HG02798 (cell line): ENCODE results near the gene SH2D3A.
"Not testable (repeated sequence)": the region's sequence is repeated elsewhere in the genome, so short reads cannot be mapped to it uniquely, and the experiment has no call there.

Experiments used
- ATAC-seq: cut with Tn5 transposase; IDR thresholded peaks from one replicate; pipeline ENCODE4 v1.9.1; 2021; ENCODE audit warnings: mild to moderate bottlenecking; ENCODE audit not compliant: unreplicated experiment, poor library complexity

Gene SH2D3A

GRCh38 chr19:6762253-6762797, 4.9 kb downstream of the SH2D3A start:
- ATAC-seq = not testable (repeated sequence)

GRCh38 chr19:6761053-6761676, 6.1 kb downstream of the SH2D3A start:
- no peak for ATAC-seq

GRCh38 chr19:6760606-6761005, 6.6 kb downstream of the SH2D3A start:
- no peak for ATAC-seq

- no peak for ATAC-seq
Measured at GRCh38 chr19:6754653-6755463, 12.4 kb downstream of the SH2D3A start.

- no peak for ATAC-seq
Measured at GRCh38 chr19:6754136-6754535, 13.1 kb downstream of the SH2D3A start.

GRCh38 chr19:6753178-6754031, 13.8 kb downstream of the SH2D3A start:
- ATAC-seq = peak; percentile 83

- no peak for ATAC-seq
Measured at GRCh38 chr19:6752256-6753177, 14.7 kb downstream of the SH2D3A start.

- no peak for ATAC-seq
Measured at GRCh38 chr19:6751189-6751588, 16.0 kb downstream of the SH2D3A start.

- ATAC-seq = no peak
Measured at GRCh38 chr19:6750062-6750461, 17.2 kb downstream of the SH2D3A start.

- not testable (repeated sequence) for ATAC-seq
Measured at GRCh38 chr19:6748543-6748942, 18.7 kb downstream of the SH2D3A start.

GRCh38 chr19:6745965-6746364, 21.3 kb downstream of the SH2D3A start:
- no peak for ATAC-seq

GRCh38 chr19:6744381-6745301, 22.6 kb downstream of the SH2D3A start:
- no peak for ATAC-seq

GRCh38 chr19:6743714-6744380, 23.4 kb downstream of the SH2D3A start:
- ATAC-seq = no peak

GRCh38 chr19:6743066-6743465, 24.2 kb downstream of the SH2D3A start:
- no peak for ATAC-seq

GRCh38 chr19:6740589-6741343, 26.5 kb downstream of the SH2D3A start:
- ATAC-seq = no peak

GRCh38 chr19:6739883-6740588, 27.2 kb downstream of the SH2D3A start:
- ATAC-seq = no peak

GRCh38 chr19:6739390-6739882, 27.8 kb downstream of the SH2D3A start, which contains the start of gene TRIP10:
TRIP10 (plus strand) TSS chr19:6739680; CDS start chr19:6739762, 82 bp downstream.
- ATAC-seq = no peak
